HG03175 (cell line): Measurements from ENCODE around the gene PACSIN2.
"Not testable (repeated sequence)": the region's sequence is repeated elsewhere in the genome, so short reads cannot be mapped to it uniquely, and the experiment has no call there.

Source experiments
- ATAC-seq: cut with Tn5 transposase; IDR thresholded peaks from one replicate; pipeline ENCODE4 v1.9.1; 2021; ENCODE audit warnings: mild to moderate bottlenecking, moderate library complexity; ENCODE audit not compliant: unreplicated experiment

The PACSIN2 gene

GRCh38 chr22:42992886-42993479 is 22.0 kb downstream of the PACSIN2 start:
- ATAC-seq = no peak

- ATAC-seq = no peak
Observed at GRCh38 chr22:42992092-42992491, 22.9 kb downstream of the PACSIN2 start.

- ATAC-seq = no peak
Observed at GRCh38 chr22:42991010-42991651, 23.8 kb downstream of the PACSIN2 start.

- no peak for ATAC-seq
Observed at GRCh38 chr22:42990131-42990838, 24.7 kb downstream of the PACSIN2 start.

GRCh38 chr22:42986115-42986514 is 28.8 kb downstream of the PACSIN2 start:
- no peak for ATAC-seq

- no peak for ATAC-seq
Observed at GRCh38 chr22:42985531-42985905, 29.4 kb downstream of the PACSIN2 start.

GRCh38 chr22:42984814-42985530 is 30.0 kb downstream of the PACSIN2 start:
- ATAC-seq = no peak

GRCh38 chr22:42984397-42984796 is 30.6 kb downstream of the PACSIN2 start:
- no peak for ATAC-seq

GRCh38 chr22:42983470-42983869 is 31.5 kb downstream of the PACSIN2 start:
- no peak for ATAC-seq

- ATAC-seq = no peak
Observed at GRCh38 chr22:42979606-42980005, 35.3 kb downstream of the PACSIN2 start.

GRCh38 chr22:42978453-42979103 is 36.4 kb downstream of the PACSIN2 start:
- ATAC-seq = no peak

- no peak for ATAC-seq
Observed at GRCh38 chr22:42977569-42977968, 37.4 kb downstream of the PACSIN2 start.

GRCh38 chr22:42976217-42976933 is 38.6 kb downstream of the PACSIN2 start:
- ATAC-seq = no peak

- no peak for ATAC-seq
Observed at GRCh38 chr22:42974223-42974622, 40.7 kb downstream of the PACSIN2 start.

- ATAC-seq = no peak
Observed at GRCh38 chr22:42973536-42973881, 41.4 kb downstream of the PACSIN2 start.

GRCh38 chr22:42972649-42973535 is 42.1 kb downstream of the PACSIN2 start:
- ATAC-seq = no peak

- not testable (repeated sequence) for ATAC-seq
Observed at GRCh38 chr22:42971473-42971860, 43.5 kb downstream of the PACSIN2 start.

GRCh38 chr22:42970029-42970428 is 44.9 kb downstream of the PACSIN2 start:
- no peak for ATAC-seq

- ATAC-seq = no peak
Observed at GRCh38 chr22:42969348-42969975, 45.5 kb downstream of the PACSIN2 start.
